ENCODE measurements around the gene BEST1.

DNA sequence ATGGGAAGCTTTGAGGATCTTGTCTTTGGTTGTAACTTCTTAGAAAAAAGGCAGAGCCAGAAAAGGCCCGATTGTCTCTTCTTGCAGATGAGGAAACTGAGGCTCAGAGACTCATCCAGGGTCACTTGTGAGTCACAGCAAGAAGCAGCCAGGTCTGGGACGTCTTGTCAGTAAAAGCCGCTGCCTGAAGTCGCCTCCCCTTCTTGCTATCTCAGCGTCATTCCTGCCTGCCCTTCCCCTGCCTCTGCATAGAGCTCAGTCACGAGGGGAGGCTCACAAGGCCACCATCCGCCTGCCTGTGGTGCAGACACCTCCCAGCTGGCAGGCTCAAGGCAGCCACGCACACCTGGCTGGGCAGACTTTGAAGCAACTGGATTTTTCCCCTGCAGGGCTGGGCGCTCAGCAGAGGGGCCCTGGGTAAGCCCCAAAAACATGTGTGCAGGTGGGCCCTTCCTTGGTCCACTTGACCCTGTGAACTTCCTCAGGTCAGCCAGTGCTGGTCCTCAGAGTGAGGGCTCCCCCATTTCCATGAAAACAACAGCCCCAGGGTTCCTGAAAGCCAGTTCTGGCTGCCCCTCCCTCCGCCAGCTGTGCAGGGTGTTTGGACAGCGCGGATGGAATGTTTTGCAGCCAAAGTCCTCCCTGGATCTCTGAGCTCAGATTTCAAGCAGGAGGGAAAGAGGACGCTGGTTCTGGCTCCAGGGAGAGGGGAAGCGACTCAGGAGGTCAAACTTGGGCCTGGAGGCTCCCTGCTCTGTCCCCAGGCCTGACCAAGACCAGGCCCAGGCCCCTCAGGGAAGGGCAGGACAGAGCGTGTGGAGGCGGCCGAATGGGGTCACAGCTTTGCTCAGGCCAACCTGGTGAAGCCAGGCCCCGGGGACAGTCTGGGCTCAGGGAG is 26.7 kb upstream of the BEST1 start:
- TF ChIP-seq CTCF (IDR thresholded peaks at IDR 0.05) (no peak), POLR2AphosphoS5 (IDR thresholded peaks at IDR 0.05) (peak; percentile 21), POLR2A (IDR thresholded peaks at IDR 0.05) (no peak)
